GM12878 (cell line): ENCODE measurements around the gene FAM241A. TPM values are rescaled to one million over a fixed set of nuclear protein-coding genes. Genes with fewer than 3 reads are reported as not detected.

Experiments
- BACH1 ChIP-seq: fragments of 450-650 bp; IDR thresholded peaks from 2 replicates; pipeline ENCODE4 v1.6.1; 2017; ENCODE audit warnings: mild to moderate bottlenecking, borderline replicate concordance
- CHD1 ChIP-seq: IDR thresholded peaks from 2 replicates; pipeline ENCODE4 v1.6.1; 2012; ENCODE audit warnings: low read depth, low read length, improper control_type of control experiment
- CHD4 ChIP-seq: fragments of 200-600 bp; sonication (generic); IDR thresholded peaks from 2 replicates; pipeline ENCODE4 v1.6.1; 2016; ENCODE audit warnings: mild to moderate bottlenecking
- CREM ChIP-seq: IDR thresholded peaks from 2 replicates; pipeline ENCODE4 v1.6.1; 2014; ENCODE audit warnings: antibody characterized with exemption, low read depth
- EED ChIP-seq: sonication (generic); IDR thresholded peaks from 2 replicates; pipeline ENCODE4 v1.6.1; 2016; ENCODE audit warnings: antibody characterized with exemption, low read depth
- ETV6 ChIP-seq, 2 experiments: fragments of 450-650 bp in 1 of 2; IDR thresholded peaks in 1 of 2; conservative IDR thresholded peaks in 1 of 2; 2 replicates each; pipeline ENCODE4 v1.6.1; 2014; ENCODE audit warnings: antibody characterized with exemption in 1 of 2, borderline replicate concordance in 1 of 2, low read depth in 1 of 2, mild to moderate bottlenecking in 1 of 2, moderate library complexity in 1 of 2
- HDAC6 ChIP-seq: fragments of 200-600 bp; sonication (generic); IDR thresholded peaks from one replicate; pipeline ENCODE4 v1.8.0; 2017; ENCODE audit warnings: antibody characterized with exemption; ENCODE audit not compliant: unreplicated experiment
- HSF1 ChIP-seq: fragments of 150-350 bp; IDR thresholded peaks from 2 replicates; pipeline ENCODE4 v1.6.1; 2014; ENCODE audit warnings: mild to moderate bottlenecking, low read depth, low read length
- IKZF1 ChIP-seq: fragments of 450-650 bp; conservative IDR thresholded peaks from 2 replicates; pipeline ENCODE4 v1.6.1; 2017; ENCODE audit warnings: antibody characterized with exemption, mild to moderate bottlenecking
- IKZF2 ChIP-seq, 2 experiments: fragments of 450-650 bp; IDR thresholded peaks; 2 replicates each; pipeline ENCODE4 v1.6.1; 2017; ENCODE audit warnings: mild to moderate bottlenecking in 2 of 2, moderate library complexity in 2 of 2
- JUNB ChIP-seq: IDR thresholded peaks from 2 replicates; pipeline ENCODE4 v1.6.1; 2016; ENCODE audit warnings: antibody characterized with exemption, mild to moderate bottlenecking
- KAT2A ChIP-seq: conservative IDR thresholded peaks from 2 replicates; pipeline ENCODE4 v1.6.1; 2011; ENCODE audit warnings: low read depth, low read length; ENCODE audit not compliant: control insufficient read depth
- KLF5 ChIP-seq: fragments of 450-650 bp; IDR thresholded peaks from 2 replicates; pipeline ENCODE4 v1.6.1; 2014; ENCODE audit warnings: mild to moderate bottlenecking; ENCODE audit not compliant: partially characterized antibody
- NFXL1 ChIP-seq: fragments of 450-650 bp; IDR thresholded peaks from 2 replicates; pipeline ENCODE4 v1.6.1; 2017; ENCODE audit warnings: antibody characterized with exemption, mild to moderate bottlenecking, borderline replicate concordance
- NRF1 ChIP-seq: conservative IDR thresholded peaks from 2 replicates; pipeline ENCODE4 v1.6.1; 2011; ENCODE audit warnings: mild to moderate bottlenecking, low read depth, low read length, improper control_type of control experiment
- PAX8 ChIP-seq: fragments of 450-650 bp; IDR thresholded peaks from 2 replicates; pipeline ENCODE4 v1.6.1; 2017; ENCODE audit warnings: mild to moderate bottlenecking, moderate library complexity
- RBBP5 ChIP-seq: fragments of 200-600 bp; sonication (generic); conservative IDR thresholded peaks from 2 replicates; pipeline ENCODE4 v1.6.1; 2016
- RFX5 ChIP-seq: IDR thresholded peaks from 2 replicates; pipeline ENCODE4 v1.6.1; 2011; ENCODE audit warnings: low read depth, low read length, improper control_type of control experiment
- RUNX3 ChIP-seq: IDR thresholded peaks from 2 replicates; pipeline ENCODE4 v1.6.1; 2012; ENCODE audit warnings: low read length, inconsistent platforms
- SIN3A ChIP-seq: IDR thresholded peaks from 2 replicates; pipeline ENCODE4 v1.6.1; 2012; ENCODE audit warnings: low read depth, low read length, improper control_type of control experiment
- SRF ChIP-seq, 2 experiments: IDR thresholded peaks; 2 replicates each; pipeline ENCODE4 v1.6.1; 2011; ENCODE audit warnings: low read depth in 2 of 2, low read length in 2 of 2, mild to moderate bottlenecking in 1 of 2, moderate library complexity in 1 of 2
- TARDBP ChIP-seq: IDR thresholded peaks from 2 replicates; pipeline ENCODE4 v1.6.1; 2016; ENCODE audit warnings: borderline replicate concordance
- ZBED1 ChIP-seq: IDR thresholded peaks from 2 replicates; pipeline ENCODE4 v1.6.1; 2016; ENCODE audit warnings: borderline replicate concordance
- ZNF687 ChIP-seq: fragments of 450-650 bp; IDR thresholded peaks from 2 replicates; pipeline ENCODE4 v1.6.1; 2017; ENCODE audit warnings: mild to moderate bottlenecking, moderate library complexity
- ZZZ3 ChIP-seq: IDR thresholded peaks from 2 replicates; pipeline ENCODE4 v1.6.1; 2011; ENCODE audit warnings: low read depth; ENCODE audit not compliant: control insufficient read depth, insufficient read length
- polyA plus RNA-seq, 11 experiments: library from polyadenylated mRNA; depleted of rRNA in 4 of 11; unstranded in 6 of 11; stranded (reverse) in 5 of 11; fragments of >200 nt; fragmentation: Nextera tagmentation in 4 of 11; fragmentation: Illumina TruSeq in 1 of 11; extraction: Ambion mirVana in 4 of 11; extraction: Trizol in 1 of 11; gene quantifications; 1 replicate in 1 of 11; 2 replicates in 10 of 11; pipeline versions ENCODE4 v1.2.1 to v1.2.3, GENCODE V29; 2011 to 2016; ENCODE audit warnings: inconsistent platforms in 2 of 11, missing spikeins in 2 of 11, low read depth in 1 of 11
- total RNA-seq, 4 experiments: library from RNA; depleted of rRNA in 3 of 4; stranded (reverse); fragments of >200 nt in 3 of 4; fragmentation: Illumina TruSeq in 1 of 4; extraction: Trizol in 1 of 4; gene quantifications; 2 replicates each; pipeline versions ENCODE4 v1.2.1 to v1.2.3, GENCODE V29; 2013 to 2021

Gene FAM241A
- total and polyA plus RNA-seq, 10 of the 15 experiments (the other 5 are each of a cell fraction or from before 2014, with no cell fraction given), result 0.20 to 7.5 (median 2.4) TPM

GRCh38 chr4:112109360-112110058, 35.7 kb upstream of the FAM241A start (continued):
- TF ChIP-seq RUNX3, result peak; percentile 9; the same call in 1 of the 2 replicates
- TF ChIP-seq TARDBP, result no peak
- TF ChIP-seq PAX8, result no peak
- TF ChIP-seq RBBP5, result no peak
- TF ChIP-seq JUNB, result peak; percentile 57
- TF ChIP-seq NRF1, result no peak
- no peak for TF ChIP-seq ZNF687
- no peak for TF ChIP-seq HDAC6
- no peak for TF ChIP-seq CHD1
- no peak for TF ChIP-seq RFX5
- TF ChIP-seq SIN3A, result no peak
- TF ChIP-seq IKZF2 (IDR thresholded peaks at IDR 0.05), result peak in 1 of 2 experiments; percentile 23; a peak in 2 of 4 replicates
- TF ChIP-seq EED, result no peak
- no peak for TF ChIP-seq CREM
- TF ChIP-seq ZBED1, result no peak
- no peak for TF ChIP-seq CHD4
- no peak for TF ChIP-seq HSF1
- no peak for TF ChIP-seq KAT2A
- no peak for TF ChIP-seq NFXL1
- TF ChIP-seq BACH1, result no peak
- TF ChIP-seq ZZZ3, result no peak
- TF ChIP-seq ETV6 (conservative IDR thresholded peaks at IDR 0.05 in 1 of 2, IDR thresholded peaks at IDR 0.05 in 1 of 2; ENCODE audit: borderline replicate concordance in 1 of 2, low read depth in 1 of 2), result no peak
- TF ChIP-seq SRF (IDR thresholded peaks at IDR 0.05; ENCODE audit: low read depth in 2 of 2, low read length in 2 of 2), result no peak
- 0 out of 2 replicates have a peak, but pooled peaks have one; percentile 18 for TF ChIP-seq IKZF1
- no peak for TF ChIP-seq KLF5
